H9 (cell line): Measurements from ENCODE around the gene TMEM250. TPM values are rescaled to one million over a fixed set of nuclear protein-coding genes. Genes with fewer than 3 reads are reported as not detected.
A peak's percentile ranks its signal among the peaks of the same experiment; 100 is the strongest.

Experiments
- DNase-seq: peaks from one replicate; pipeline ENCODE4 v3.0.0-alpha.2; 2017
- H2AFZ ChIP-seq: one replicate; pipeline ENCODE4 v1.6.1; 2013; ENCODE audit warnings: mild to moderate bottlenecking, low read length, control low read depth, moderate library complexity
- H2AK5ac ChIP-seq: 2 replicates; pipeline ENCODE4 v1.6.1; 2013; ENCODE audit warnings: low read length, control low read depth, mixed read lengths; ENCODE audit not compliant: insufficient read length
- H2BK120ac ChIP-seq: one replicate; pipeline ENCODE4 v1.6.1; 2013; ENCODE audit warnings: low read depth, mild to moderate bottlenecking, low read length, control low read depth, inconsistent platforms; ENCODE audit not compliant: poor library complexity, severe bottlenecking
- H2BK12ac ChIP-seq: 2 replicates; pipeline ENCODE4 v1.6.1; 2013; ENCODE audit warnings: low read length, control low read depth, mixed read lengths, low read depth; ENCODE audit not compliant: insufficient read length
- H2BK15ac ChIP-seq: 2 replicates; pipeline ENCODE4 v1.6.1; 2013; ENCODE audit warnings: low read depth, low read length, control low read depth
- H2BK20ac ChIP-seq: one replicate; pipeline ENCODE4 v1.6.1; 2013; ENCODE audit warnings: low read depth, mild to moderate bottlenecking, low read length, control low read depth, inconsistent platforms; ENCODE audit not compliant: poor library complexity, severe bottlenecking
- H2BK5ac ChIP-seq: 2 replicates; pipeline ENCODE4 v1.6.1; 2013; ENCODE audit warnings: low read length, control low read depth, mixed read lengths; ENCODE audit not compliant: insufficient read length
- H3K14ac ChIP-seq: 2 replicates; pipeline ENCODE4 v1.6.1; 2013; ENCODE audit warnings: low read length, control low read depth; ENCODE audit not compliant: insufficient read depth
- H3K18ac ChIP-seq: 2 replicates; pipeline ENCODE4 v1.6.1; 2013; ENCODE audit warnings: low read depth, mild to moderate bottlenecking, mixed read lengths, low read length, control low read depth; ENCODE audit not compliant: insufficient read length
- H3K23ac ChIP-seq: 2 replicates; pipeline ENCODE4 v1.6.1; 2013; ENCODE audit warnings: low read length, control low read depth, mixed read lengths, low read depth; ENCODE audit not compliant: insufficient read length
- H3K23me2 ChIP-seq: 2 replicates; pipeline ENCODE4 v1.6.1; 2013; ENCODE audit warnings: low read depth, mild to moderate bottlenecking, mixed read lengths, low read length, control low read depth; ENCODE audit not compliant: insufficient read length, poor library complexity, severe bottlenecking
- H3K27ac ChIP-seq: 2 replicates; pipeline ENCODE4 v1.5.1; 2013; ENCODE audit warnings: low read length, control low read depth, mixed read lengths, low read depth; ENCODE audit not compliant: insufficient read length
- H3K27me3 ChIP-seq: 2 replicates; pipeline ENCODE4 v1.6.1; 2013; ENCODE audit warnings: low read length, control low read depth, inconsistent platforms; ENCODE audit not compliant: insufficient read depth
- H3K4ac ChIP-seq: 2 replicates; pipeline ENCODE4 v1.6.1; 2013; ENCODE audit warnings: low read depth, mild to moderate bottlenecking, control low read depth, inconsistent platforms, low read length, moderate library complexity
- H3K4me1 ChIP-seq: 2 replicates; pipeline ENCODE4 v1.6.1; 2013; ENCODE audit warnings: low read length, control low read depth, inconsistent platforms; ENCODE audit not compliant: insufficient read depth
- H3K4me2 ChIP-seq: 2 replicates; pipeline ENCODE4 v1.6.1; 2013; ENCODE audit warnings: low read length, control low read depth, mixed read lengths; ENCODE audit not compliant: insufficient read length, insufficient read depth
- H3K56ac ChIP-seq: 2 replicates; pipeline ENCODE4 v1.6.1; 2013; ENCODE audit warnings: low read depth, mild to moderate bottlenecking, mixed read lengths, low read length, control low read depth; ENCODE audit not compliant: insufficient read length
- H3K79me1 ChIP-seq: 2 replicates; pipeline ENCODE4 v1.6.1; 2013; ENCODE audit warnings: low read depth, mild to moderate bottlenecking, moderate library complexity, low read length, control low read depth, inconsistent platforms; ENCODE audit not compliant: insufficient read depth, poor library complexity, severe bottlenecking
- H3K79me2 ChIP-seq: 2 replicates; pipeline ENCODE4 v1.6.1; 2013; ENCODE audit warnings: low read length, control low read depth, inconsistent platforms; ENCODE audit not compliant: insufficient read depth
- H3K9ac ChIP-seq: 2 replicates; pipeline ENCODE4 v1.6.1; 2013; ENCODE audit warnings: low read length, control low read depth, mixed read lengths; ENCODE audit not compliant: insufficient read length; ENCODE audit errors: extremely low read depth
- H3K9me3 ChIP-seq: one replicate; pipeline ENCODE4 v1.6.1; 2013; ENCODE audit warnings: low read depth, low read length, inconsistent platforms; ENCODE audit not compliant: control insufficient read depth
- H3T11ph ChIP-seq: one replicate; pipeline ENCODE4 v1.6.1; 2013; ENCODE audit warnings: mild to moderate bottlenecking, low read length, control low read depth, inconsistent platforms
- H4K20me1 ChIP-seq: one replicate; pipeline ENCODE4 v1.6.1; 2013; ENCODE audit not compliant: control insufficient read depth, insufficient read length, insufficient read depth
- H4K5ac ChIP-seq: 2 replicates; pipeline ENCODE4 v1.6.1; 2013; ENCODE audit warnings: low read depth, mild to moderate bottlenecking, mixed read lengths, low read length, control low read depth; ENCODE audit not compliant: insufficient read length
- H4K8ac ChIP-seq: replicated peaks from 2 replicates; pipeline ENCODE4 v1.6.1; 2013; ENCODE audit warnings: low read length, control low read depth, mixed read lengths, low read depth; ENCODE audit not compliant: insufficient read length
- H4K91ac ChIP-seq: 2 replicates; pipeline ENCODE4 v1.6.1; 2013; ENCODE audit warnings: low read depth, mild to moderate bottlenecking, moderate library complexity, mixed read lengths, low read length, control low read depth; ENCODE audit not compliant: insufficient read length
- H3K27ac Mint-ChIP-seq, 3 experiments: 2 replicates in 2 of 3; 3 replicates in 1 of 3; pipeline ENCODE4 v1.8.0; 2020 to 2021; ENCODE audit warnings: mixed read lengths in 3 of 3, mild to moderate bottlenecking in 1 of 3, moderate library complexity in 1 of 3
- H3K27me3 Mint-ChIP-seq: 2 replicates; pipeline ENCODE4 v1.8.0; 2021; ENCODE audit warnings: low read depth, mild to moderate bottlenecking, moderate library complexity, mixed read lengths
- H3K36me3 Mint-ChIP-seq, 3 experiments: 2 replicates in 2 of 3; 3 replicates in 1 of 3; pipeline ENCODE4 v1.8.0; 2020 to 2021; ENCODE audit warnings: low read depth in 3 of 3, mixed read lengths in 3 of 3; ENCODE audit not compliant: insufficient read depth in 1 of 3
- H3K4me1 Mint-ChIP-seq, 2 experiments: 2 replicates each; pipeline ENCODE4 v1.8.0; 2020; ENCODE audit warnings: mixed read lengths in 2 of 2
- H3K4me3 Mint-ChIP-seq, 2 experiments: 2 replicates in 1 of 2; 3 replicates in 1 of 2; pipeline ENCODE4 v1.8.0; 2020 to 2021; ENCODE audit warnings: mild to moderate bottlenecking in 2 of 2, mixed read lengths in 2 of 2, moderate library complexity in 1 of 2
- H3K9me3 Mint-ChIP-seq, 2 experiments: 2 replicates in 1 of 2; 3 replicates in 1 of 2; pipeline ENCODE4 v1.8.0; 2020; ENCODE audit warnings: mild to moderate bottlenecking in 2 of 2, mixed read lengths in 2 of 2, moderate library complexity in 1 of 2
- CTCF ChIP-seq: fragments of 200-600 bp; sonication (generic); conservative IDR thresholded peaks from 3 replicates; pipeline ENCODE4 v1.8.0; 2021; ENCODE audit warnings: antibody characterized with exemption, mild to moderate bottlenecking
- WGBS: extraction: QIAGEN DNeasy Blood & Tissue Kit; methylation state at CpG from one replicate; pipeline ENCODE4 v1.1.7; 2013; ENCODE audit warnings: missing lambda C conversion rate, low lambda C conversion rate, mixed read lengths; ENCODE audit not compliant: insufficient read length; ENCODE audit errors: extremely low coverage; 5-methylcytosine and 5-hydroxymethylcytosine counted together
- total RNA-seq: library from RNA; stranded (reverse); gene quantifications from 2 replicates; pipeline ENCODE4 v1.2.1, GENCODE V29; 2021

The TMEM250 gene
- total RNA-seq, 1 experiment from 2014 or later: 48.1 TPM

- Mint-ChIP-seq H3K36me3 (no peaks in the 10 kb centered on the region), H3K4me3 (peak overlapping the region; percentile 60 to 77), H3K27me3 (peaks cover 42% of the 10 kb centered on the region), H3K27ac (no peak overlapping the region), H3K9me3 (no peaks in the 10 kb centered on the region), H3K4me1 (peaks cover 24 to 38% of the 10 kb centered on the region in 2 experiments)
- H3T11ph ChIP-seq: no peak overlapping the region
- H2BK5ac ChIP-seq: no peak overlapping the region
- no peak overlapping the region for H3K4ac ChIP-seq
- no peaks in the 10 kb centered on the region for H3K4me1 ChIP-seq
- peak overlapping the region; percentile 1; the same call in 1 of the 2 replicates for H3K14ac ChIP-seq
- H2BK20ac ChIP-seq: no peak overlapping the region
- H2AFZ ChIP-seq: no peak overlapping the region
- peaks cover 6% of the 10 kb centered on the region for H4K20me1 ChIP-seq
- no peaks in the 10 kb centered on the region for H3K79me1 ChIP-seq
- no CpG with 5 or more reads among the region's 74 CpGs for WGBS
- H3K27me3 ChIP-seq: peaks cover 3% of the 10 kb centered on the region; the same call in 1 of the 2 replicates
- peak overlapping the region; percentile 29 for H3K18ac ChIP-seq
- H3K4me2 ChIP-seq: peak overlapping the region; percentile 55
- no peak overlapping the region for H2BK120ac ChIP-seq
- H3K56ac ChIP-seq: no peak overlapping the region
- H2AK5ac ChIP-seq: no peak overlapping the region
- H4K91ac ChIP-seq: no peak overlapping the region
- H3K9me3 ChIP-seq: no peaks in the 10 kb centered on the region
- H3K23me2 ChIP-seq: peaks cover 4% of the 10 kb centered on the region
- H4K8ac ChIP-seq: no peak overlapping the region
- no peak for TF ChIP-seq CTCF
- H2BK15ac ChIP-seq: no peak overlapping the region
- no peak overlapping the region for H2BK12ac ChIP-seq
- H3K79me2 ChIP-seq: no peaks in the 10 kb centered on the region; the same call in 1 of the 2 replicates
- no peak overlapping the region for H4K5ac ChIP-seq
- no peak overlapping the region for H3K9ac ChIP-seq
- no peak overlapping the region for H3K27ac ChIP-seq
- no peak for DNase-seq
- no peak overlapping the region for H3K23ac ChIP-seq
Observed at GRCh38 chr9:136093995-136094881, 24.4 kb downstream of the TMEM250 start.
